Fibroblast of skin of scalp (primary cell): Measurements from ENCODE around the gene C2CD4C.
"Not testable (repeated sequence)": the region's sequence is repeated elsewhere in the genome, so short reads cannot be mapped to it uniquely, and the experiment has no call there.

ENCODE experiments used
- DNase-seq: peaks from one replicate; pipeline ENCODE4 v3.0.0-alpha.2; 2013

The C2CD4C gene

GRCh38 chr19:380618-381219, 28.2 kb downstream of the C2CD4C start:
- not testable (repeated sequence) for DNase-seq

GRCh38 chr19:379796-380195, 29.2 kb downstream of the C2CD4C start:
- no peak for DNase-seq

- DNase-seq: no peak
Measured at GRCh38 chr19:378706-379105, 30.2 kb downstream of the C2CD4C start.

DNA sequence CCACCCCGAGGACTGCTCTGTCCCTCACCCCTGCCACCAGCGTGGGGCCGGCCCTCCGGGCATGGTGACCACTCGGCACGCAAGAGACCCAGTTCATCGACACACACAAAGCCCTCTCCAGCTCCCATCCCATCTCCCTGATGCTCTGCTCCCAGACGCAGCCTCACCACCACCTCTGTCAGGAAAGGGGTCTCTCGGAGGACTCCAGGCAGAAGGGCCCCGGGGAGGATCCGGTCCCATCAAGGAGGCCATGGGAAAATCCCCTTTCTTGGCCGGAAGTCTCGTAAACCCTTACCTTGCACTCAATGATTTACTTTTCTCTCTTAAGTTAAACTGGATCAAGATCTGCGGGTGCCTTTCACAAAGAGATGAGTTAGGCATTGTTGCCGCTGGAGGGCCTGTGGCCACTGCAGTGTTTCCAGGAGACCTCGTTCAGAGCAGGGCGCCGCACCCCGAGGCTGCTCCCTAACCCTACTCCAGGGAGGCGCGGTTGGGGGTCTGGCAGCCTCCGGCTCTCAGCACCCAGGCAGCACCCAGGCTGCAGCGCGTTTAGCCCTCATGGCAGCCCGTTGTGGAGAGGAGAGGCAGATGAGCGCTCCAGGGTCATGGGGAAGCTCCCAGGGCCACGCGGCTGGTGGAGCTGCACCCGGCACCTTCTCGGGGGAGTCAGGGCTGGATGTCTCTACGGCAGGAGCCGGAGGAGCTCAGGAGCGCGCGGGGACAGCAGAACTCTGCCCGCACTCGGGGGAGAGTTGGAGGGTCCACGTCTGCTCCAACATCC, 31.0 kb downstream of the C2CD4C start:
- DNase-seq: no peak

GRCh38 chr19:376111-376470, 32.9 kb downstream of the C2CD4C start:
- DNase-seq: no peak

GRCh38 chr19:375395-376110, 33.4 kb downstream of the C2CD4C start:
- DNase-seq: no peak

DNA sequence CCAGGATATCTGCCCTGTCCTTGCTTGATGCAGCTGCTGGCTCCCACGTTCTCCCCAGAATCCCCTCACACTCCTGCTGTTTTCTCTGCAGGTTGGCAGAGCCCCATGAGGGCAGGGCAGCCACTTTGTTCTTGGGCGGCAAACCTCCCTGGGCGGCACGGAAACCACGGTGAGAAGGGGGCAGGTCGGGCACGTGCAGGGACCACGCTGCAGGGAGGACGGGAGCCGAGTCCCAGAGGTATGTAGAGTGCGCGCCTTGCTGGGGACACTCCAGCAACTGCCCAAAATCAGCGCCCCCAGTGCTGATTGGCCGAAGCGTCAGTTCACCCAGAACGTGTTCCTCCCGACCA, 34.1 kb downstream of the C2CD4C start:
- DNase-seq: no peak

- no peak for DNase-seq
Measured at GRCh38 chr19:374183-374885, 34.6 kb downstream of the C2CD4C start.

- DNase-seq: no peak
Measured at GRCh38 chr19:373391-374182, 35.4 kb downstream of the C2CD4C start.

- peak; percentile 47 for DNase-seq
Measured at GRCh38 chr19:372306-372890, 36.5 kb downstream of the C2CD4C start.

GRCh38 chr19:371501-372168, 37.3 kb downstream of the C2CD4C start:
- no peak for DNase-seq

GRCh38 chr19:370641-371330, 38.2 kb downstream of the C2CD4C start:
- DNase-seq: no peak

GRCh38 chr19:369876-370275, 39.1 kb downstream of the C2CD4C start:
- DNase-seq: no peak

DNA sequence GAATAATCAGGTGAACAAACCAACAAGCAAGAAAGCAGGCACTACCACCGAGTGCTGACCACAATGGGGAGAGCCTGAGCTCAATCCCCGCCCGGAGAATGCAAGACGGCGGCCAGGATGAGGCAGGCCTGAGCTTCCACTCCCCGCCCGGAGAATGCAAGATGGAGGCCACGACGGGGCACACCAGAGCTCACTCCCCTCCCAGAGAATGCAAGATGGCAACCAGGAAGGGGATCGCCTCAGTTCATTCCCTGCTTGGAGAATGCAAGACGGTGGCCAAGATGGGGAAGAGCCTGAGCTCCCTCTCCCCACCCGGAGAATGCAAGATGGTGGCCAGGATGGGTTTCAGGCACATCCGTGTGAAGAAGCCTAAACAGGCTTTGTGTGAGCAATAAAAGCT, 39.7 kb downstream of the C2CD4C start:
- DNase-seq: no peak

DNA sequence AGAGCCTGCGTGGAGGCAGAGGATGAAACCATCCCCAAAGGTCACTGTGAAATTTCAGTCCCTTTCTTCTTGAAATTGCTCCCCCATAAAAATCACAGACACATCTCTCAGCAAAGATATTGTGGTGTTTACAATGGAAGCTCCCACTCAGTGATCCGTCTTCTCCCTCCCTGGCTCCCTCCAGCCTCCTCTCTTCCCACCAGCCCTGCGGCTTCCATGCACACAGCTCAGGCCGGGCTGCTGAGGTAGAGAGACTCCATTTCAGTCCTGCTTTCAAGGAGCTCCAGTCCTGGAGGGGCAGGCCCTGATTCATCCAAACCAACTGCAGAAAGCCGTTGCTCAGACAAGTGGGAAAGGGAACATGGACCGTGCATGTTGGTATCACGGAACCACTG, 40.3 kb downstream of the C2CD4C start:
- DNase-seq: no peak

GRCh38 chr19:367963-368629, 40.9 kb downstream of the C2CD4C start:
- no peak for DNase-seq

DNA sequence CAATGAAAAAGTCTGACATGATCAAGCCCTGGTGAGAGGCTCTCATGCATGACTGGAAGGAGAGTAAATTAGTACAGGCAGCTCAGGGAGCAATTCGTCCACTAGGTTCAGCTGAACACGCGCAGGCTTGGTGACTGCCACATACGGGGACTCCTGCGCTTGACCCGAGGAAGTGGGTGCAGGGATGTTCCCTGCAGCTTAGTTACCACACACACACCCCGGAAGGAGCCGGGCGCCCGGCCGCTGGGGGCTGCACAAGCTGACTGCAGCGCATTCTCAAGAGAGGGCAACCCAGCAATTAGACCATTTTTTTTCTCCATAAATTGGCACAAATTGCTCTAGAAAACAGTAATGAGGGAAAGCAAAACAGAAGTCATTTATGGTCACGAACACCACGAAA, 41.4 kb downstream of the C2CD4C start:
- DNase-seq: no peak

- DNase-seq: no peak
Measured at GRCh38 chr19:366951-367350, 42.0 kb downstream of the C2CD4C start.

DNA sequence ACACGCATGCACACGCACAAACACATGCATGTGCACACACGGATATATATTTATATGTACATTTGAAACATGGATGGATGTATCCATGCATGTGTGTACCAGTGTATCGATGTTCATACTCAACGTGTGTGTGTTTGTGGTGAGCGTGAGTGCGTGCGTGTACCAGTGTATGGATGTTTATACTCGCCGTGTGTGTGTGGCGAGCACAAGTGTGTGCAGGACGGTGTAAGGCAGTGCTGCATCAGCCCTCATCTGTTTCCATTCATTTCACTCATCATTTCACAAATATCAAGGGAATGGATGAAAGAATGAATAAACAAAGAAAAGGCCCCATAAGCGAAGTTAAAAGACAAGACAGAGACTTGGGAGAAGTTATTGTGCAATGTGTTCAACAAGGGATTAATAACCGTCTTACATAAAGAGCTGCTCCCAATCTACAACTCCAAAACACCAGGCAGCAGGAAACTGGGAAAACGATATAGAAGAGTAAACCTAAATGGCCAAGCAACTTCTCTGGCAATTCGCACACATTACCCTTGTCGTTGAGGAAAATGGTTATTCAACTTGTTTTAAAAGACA, 42.7 kb downstream of the C2CD4C start:
- DNase-seq: no peak
